ENCODE results near the gene RASSF3. TPM values are rescaled to one million over a fixed set of nuclear protein-coding genes. Genes with fewer than 3 reads are reported as not detected.
A peak's percentile ranks its signal among the peaks of the same experiment; 100 is the strongest.

RASSF3 gene
- total and polyA plus RNA-seq, 2 of the 13 experiments (the other 11 are each of a cell fraction or from before 2014, with no cell fraction given), result 15.5 to 16.0 TPM

DNA sequence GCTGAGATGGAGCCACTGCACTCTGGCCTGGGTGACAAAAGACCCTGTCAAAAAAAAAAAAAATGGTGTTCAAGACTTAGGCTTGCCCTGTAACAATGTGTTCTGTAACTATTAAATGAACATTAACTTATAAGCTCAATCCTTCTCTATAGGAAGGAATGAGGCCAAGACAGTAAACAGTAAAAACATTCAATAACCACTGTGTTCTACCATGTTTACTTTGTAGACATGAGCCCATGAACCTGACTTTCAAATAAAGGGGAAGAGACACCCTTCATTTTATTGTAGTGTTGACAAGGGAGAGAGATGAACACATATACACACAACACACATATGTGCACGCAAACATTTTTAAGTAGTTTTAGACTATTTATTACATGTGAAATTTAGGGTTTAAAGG is 20.1 kb upstream of the RASSF3 start:
- no peak overlapping the region for H3K27ac ChIP-seq (ENCODE audit: extremely low read length, insufficient read depth, low read length)
- H3K27me3 ChIP-seq (ENCODE audit: control insufficient read depth in 1 of 2, insufficient read depth in 2 of 2, low read length in 2 of 2), result no peaks in the 10 kb centered on the region
- ChIA-PET CTCF (ENCODE audit: low intra/inter-chr PET ratio, low total read pairs) (no interaction called here), POLR2A (no interaction called here)
- FAIRE-seq (no peak), ATAC-seq (no peak), DNase-seq (ENCODE audit: low spot score) (no peak)
- H3K4me1 ChIP-seq (ENCODE audit: insufficient read depth, low read length), result peaks cover 15% of the 10 kb centered on the region
- H3K4me2 ChIP-seq (ENCODE audit: low read depth, low read length), result no peak overlapping the region
- H3K4me3 ChIP-seq (replicated peaks in 1 of 3; ENCODE audit: insufficient read depth in 1 of 3, low read depth in 2 of 3, low read length in 3 of 3), result no peak overlapping the region
- H4K20me1 ChIP-seq (ENCODE audit: insufficient read depth, low read length), result no peaks in the 10 kb centered on the region
- H3K79me2 ChIP-seq (ENCODE audit: insufficient read depth, low read length), result no peaks in the 10 kb centered on the region
- BruUV-seq (replicated peaks), result no TSS peak
- intact Hi-C loops (cut with micrococcal nuclease; ENCODE audit: unreplicated experiment) (no loop called here), in situ Hi-C loops (cut with HindIII; ENCODE audit: extremely low pct_ligation_motif_present, low pct_unique_long_range_greater_than_20kb) (no loop called here)
- WGBS (ENCODE audit: low lambda C conversion rate), result 92% methylated on average over 1 of the region's 1 CpG
- H2AFZ ChIP-seq (ENCODE audit: low read length), result no peak overlapping the region
- no peak overlapping the region for H3K9ac ChIP-seq (ENCODE audit: insufficient read depth, low read depth, low read length)
- H3K36me3 ChIP-seq (replicated peaks in 1 of 2; ENCODE audit: control insufficient read depth in 1 of 2, insufficient read depth in 2 of 2, low read length in 2 of 2), result no peaks in the 10 kb centered on the region
- H3K9me3 ChIP-seq (ENCODE audit: low read length), result no peaks in the 10 kb centered on the region
- TF ChIP-seq, protein P1, sequence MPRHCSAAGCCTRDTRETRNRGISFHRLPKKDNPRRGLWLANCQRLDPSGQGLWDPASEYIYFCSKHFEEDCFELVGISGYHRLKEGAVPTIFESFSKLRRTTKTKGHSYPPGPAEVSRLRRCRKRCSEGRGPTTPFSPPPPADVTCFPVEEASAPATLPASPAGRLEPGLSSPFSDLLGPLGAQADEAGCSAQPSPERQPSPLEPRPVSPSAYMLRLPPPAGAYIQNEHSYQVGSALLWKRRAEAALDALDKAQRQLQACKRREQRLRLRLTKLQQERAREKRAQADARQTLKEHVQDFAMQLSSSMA (CRISPR knock-in tag; IDR thresholded peaks at IDR 0.05), result no peak
- TF ChIP-seq AKAP8 (CRISPR knock-in tag; IDR thresholded peaks at IDR 0.05), result no peak
- TF ChIP-seq, protein P2, sequence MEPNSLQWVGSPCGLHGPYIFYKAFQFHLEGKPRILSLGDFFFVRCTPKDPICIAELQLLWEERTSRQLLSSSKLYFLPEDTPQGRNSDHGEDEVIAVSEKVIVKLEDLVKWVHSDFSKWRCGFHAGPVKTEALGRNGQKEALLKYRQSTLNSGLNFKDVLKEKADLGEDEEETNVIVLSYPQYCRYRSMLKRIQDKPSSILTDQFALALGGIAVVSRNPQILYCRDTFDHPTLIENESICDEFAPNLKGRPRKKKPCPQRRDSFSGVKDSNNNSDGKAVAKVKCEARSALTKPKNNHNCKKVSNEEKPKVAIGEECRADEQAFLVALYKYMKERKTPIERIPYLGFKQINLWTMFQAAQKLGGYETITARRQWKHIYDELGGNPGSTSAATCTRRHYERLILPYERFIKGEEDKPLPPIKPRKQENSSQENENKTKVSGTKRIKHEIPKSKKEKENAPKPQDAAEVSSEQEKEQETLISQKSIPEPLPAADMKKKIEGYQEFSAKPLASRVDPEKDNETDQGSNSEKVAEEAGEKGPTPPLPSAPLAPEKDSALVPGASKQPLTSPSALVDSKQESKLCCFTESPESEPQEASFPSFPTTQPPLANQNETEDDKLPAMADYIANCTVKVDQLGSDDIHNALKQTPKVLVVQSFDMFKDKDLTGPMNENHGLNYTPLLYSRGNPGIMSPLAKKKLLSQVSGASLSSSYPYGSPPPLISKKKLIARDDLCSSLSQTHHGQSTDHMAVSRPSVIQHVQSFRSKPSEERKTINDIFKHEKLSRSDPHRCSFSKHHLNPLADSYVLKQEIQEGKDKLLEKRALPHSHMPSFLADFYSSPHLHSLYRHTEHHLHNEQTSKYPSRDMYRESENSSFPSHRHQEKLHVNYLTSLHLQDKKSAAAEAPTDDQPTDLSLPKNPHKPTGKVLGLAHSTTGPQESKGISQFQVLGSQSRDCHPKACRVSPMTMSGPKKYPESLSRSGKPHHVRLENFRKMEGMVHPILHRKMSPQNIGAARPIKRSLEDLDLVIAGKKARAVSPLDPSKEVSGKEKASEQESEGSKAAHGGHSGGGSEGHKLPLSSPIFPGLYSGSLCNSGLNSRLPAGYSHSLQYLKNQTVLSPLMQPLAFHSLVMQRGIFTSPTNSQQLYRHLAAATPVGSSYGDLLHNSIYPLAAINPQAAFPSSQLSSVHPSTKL (CRISPR knock-in tag; IDR thresholded peaks at IDR 0.05), result peak; percentile 38; the same call in 1 of the 2 replicates
- no peak for TF ChIP-seq MBNL3 (CRISPR knock-in tag; conservative IDR thresholded peaks at IDR 0.05)
- TF ChIP-seq, protein P3, sequence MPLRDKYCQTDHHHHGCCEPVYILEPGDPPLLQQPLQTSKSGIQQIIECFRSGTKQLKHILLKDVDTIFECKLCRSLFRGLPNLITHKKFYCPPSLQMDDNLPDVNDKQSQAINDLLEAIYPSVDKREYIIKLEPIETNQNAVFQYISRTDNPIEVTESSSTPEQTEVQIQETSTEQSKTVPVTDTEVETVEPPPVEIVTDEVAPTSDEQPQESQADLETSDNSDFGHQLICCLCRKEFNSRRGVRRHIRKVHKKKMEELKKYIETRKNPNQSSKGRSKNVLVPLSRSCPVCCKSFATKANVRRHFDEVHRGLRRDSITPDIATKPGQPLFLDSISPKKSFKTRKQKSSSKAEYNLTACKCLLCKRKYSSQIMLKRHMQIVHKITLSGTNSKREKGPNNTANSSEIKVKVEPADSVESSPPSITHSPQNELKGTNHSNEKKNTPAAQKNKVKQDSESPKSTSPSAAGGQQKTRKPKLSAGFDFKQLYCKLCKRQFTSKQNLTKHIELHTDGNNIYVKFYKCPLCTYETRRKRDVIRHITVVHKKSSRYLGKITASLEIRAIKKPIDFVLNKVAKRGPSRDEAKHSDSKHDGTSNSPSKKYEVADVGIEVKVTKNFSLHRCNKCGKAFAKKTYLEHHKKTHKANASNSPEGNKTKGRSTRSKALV (CRISPR knock-in tag; IDR thresholded peaks at IDR 0.05), result no peak
- TF ChIP-seq, protein P4, sequence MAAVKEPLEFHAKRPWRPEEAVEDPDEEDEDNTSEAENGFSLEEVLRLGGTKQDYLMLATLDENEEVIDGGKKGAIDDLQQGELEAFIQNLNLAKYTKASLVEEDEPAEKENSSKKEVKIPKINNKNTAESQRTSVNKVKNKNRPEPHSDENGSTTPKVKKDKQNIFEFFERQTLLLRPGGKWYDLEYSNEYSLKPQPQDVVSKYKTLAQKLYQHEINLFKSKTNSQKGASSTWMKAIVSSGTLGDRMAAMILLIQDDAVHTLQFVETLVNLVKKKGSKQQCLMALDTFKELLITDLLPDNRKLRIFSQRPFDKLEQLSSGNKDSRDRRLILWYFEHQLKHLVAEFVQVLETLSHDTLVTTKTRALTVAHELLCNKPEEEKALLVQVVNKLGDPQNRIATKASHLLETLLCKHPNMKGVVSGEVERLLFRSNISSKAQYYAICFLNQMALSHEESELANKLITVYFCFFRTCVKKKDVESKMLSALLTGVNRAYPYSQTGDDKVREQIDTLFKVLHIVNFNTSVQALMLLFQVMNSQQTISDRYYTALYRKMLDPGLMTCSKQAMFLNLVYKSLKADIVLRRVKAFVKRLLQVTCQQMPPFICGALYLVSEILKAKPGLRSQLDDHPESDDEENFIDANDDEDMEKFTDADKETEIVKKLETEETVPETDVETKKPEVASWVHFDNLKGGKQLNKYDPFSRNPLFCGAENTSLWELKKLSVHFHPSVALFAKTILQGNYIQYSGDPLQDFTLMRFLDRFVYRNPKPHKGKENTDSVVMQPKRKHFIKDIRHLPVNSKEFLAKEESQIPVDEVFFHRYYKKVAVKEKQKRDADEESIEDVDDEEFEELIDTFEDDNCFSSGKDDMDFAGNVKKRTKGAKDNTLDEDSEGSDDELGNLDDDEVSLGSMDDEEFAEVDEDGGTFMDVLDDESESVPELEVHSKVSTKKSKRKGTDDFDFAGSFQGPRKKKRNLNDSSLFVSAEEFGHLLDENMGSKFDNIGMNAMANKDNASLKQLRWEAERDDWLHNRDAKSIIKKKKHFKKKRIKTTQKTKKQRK (IDR thresholded peaks at IDR 0.05; ENCODE audit: low read length), result no peak
- no peak for TF ChIP-seq BHLHE40 (IDR thresholded peaks at IDR 0.05; ENCODE audit: low read length)
- no peak for TF ChIP-seq ZNF660 (CRISPR knock-in tag; IDR thresholded peaks at IDR 0.05; ENCODE audit: borderline replicate concordance, low read depth)
- TF ChIP-seq HNF4A (CRISPR knock-in tag; IDR thresholded peaks at IDR 0.05), result no peak
- no peak for TF ChIP-seq ONECUT2 (CRISPR knock-in tag; IDR thresholded peaks at IDR 0.05)
- TF ChIP-seq, protein P5, sequence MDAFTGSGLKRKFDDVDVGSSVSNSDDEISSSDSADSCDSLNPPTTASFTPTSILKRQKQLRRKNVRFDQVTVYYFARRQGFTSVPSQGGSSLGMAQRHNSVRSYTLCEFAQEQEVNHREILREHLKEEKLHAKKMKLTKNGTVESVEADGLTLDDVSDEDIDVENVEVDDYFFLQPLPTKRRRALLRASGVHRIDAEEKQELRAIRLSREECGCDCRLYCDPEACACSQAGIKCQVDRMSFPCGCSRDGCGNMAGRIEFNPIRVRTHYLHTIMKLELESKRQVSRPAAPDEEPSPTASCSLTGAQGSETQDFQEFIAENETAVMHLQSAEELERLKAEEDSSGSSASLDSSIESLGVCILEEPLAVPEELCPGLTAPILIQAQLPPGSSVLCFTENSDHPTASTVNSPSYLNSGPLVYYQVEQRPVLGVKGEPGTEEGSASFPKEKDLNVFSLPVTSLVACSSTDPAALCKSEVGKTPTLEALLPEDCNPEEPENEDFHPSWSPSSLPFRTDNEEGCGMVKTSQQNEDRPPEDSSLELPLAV (CRISPR knock-in tag; conservative IDR thresholded peaks at IDR 0.05; ENCODE audit: low read depth), result no peak
- TF ChIP-seq ZNF354B (CRISPR knock-in tag; IDR thresholded peaks at IDR 0.05), result no peak

Measured in HepG2 (cell line).